ENCODE results near the gene MALT1. TPM values are rescaled to one million over a fixed set of nuclear protein-coding genes. Genes with fewer than 3 reads are reported as not detected.

MALT1 gene
- total RNA-seq, 2 experiments from 2014 or later: 57.8 to 67.5 TPM

GRCh38 chr18:58692422-58693185, 21.3 kb downstream of the MALT1 start:
- peaks cover 10% of the 10 kb centered on the region for H3K9me3 Mint-ChIP-seq
- ChIA-PET CTCF (interaction anchor here (0.9 to 2.5 kb wide), 10 partner anchors 9 to 163 kb away, joined by 3 to 16 read pairs (median 4); partner anchors contain the start of gene MALT1), POLR2A (interaction anchor here (0.6 to 4.0 kb wide), 6 partner anchors 10 to 148 kb away, joined by 3 to 34 read pairs (median 4); partner anchors contain the start of gene MALT1)
- no peaks in the 10 kb centered on the region for H3K27me3 Mint-ChIP-seq
- H3K4me1 Mint-ChIP-seq (ENCODE audit: low read depth): peaks cover 86% of the 10 kb centered on the region
- ATAC-seq (peak; percentile 6), DNase-seq (no peak)
- H3K4me3 Mint-ChIP-seq: no peak overlapping the region
- H3K36me3 Mint-ChIP-seq (ENCODE audit: low read depth): peaks cover 67% of the 10 kb centered on the region
- intact Hi-C loops (cut with micrococcal nuclease): no loop called here
- H3K27ac Mint-ChIP-seq: peak overlapping the region; percentile 82
- no peak for TF ChIP-seq CTCF (IDR thresholded peaks at IDR 0.05)

- ChIA-PET CTCF (no interaction called here), POLR2A (no interaction called here)
- no peak for TF ChIP-seq CTCF (IDR thresholded peaks at IDR 0.05)
- Mint-ChIP-seq H3K9me3 (peaks cover 10% of the 10 kb centered on the region), H3K27ac (peak overlapping the region; percentile 90), H3K4me3 (no peak overlapping the region), H3K36me3 (ENCODE audit: low read depth) (peaks cover 56% of the 10 kb centered on the region), H3K27me3 (no peaks in the 10 kb centered on the region), H3K4me1 (ENCODE audit: low read depth) (peaks cover 75% of the 10 kb centered on the region)
- intact Hi-C loops (cut with micrococcal nuclease): no loop called here
- DNase-seq: no peak
- no peak for ATAC-seq
Observed at GRCh38 chr18:58694221-58694620, 23.0 kb downstream of the MALT1 start.

GRCh38 chr18:58694720-58695468, 23.6 kb downstream of the MALT1 start:
- Mint-ChIP-seq H3K27ac (peak overlapping the region; percentile 90), H3K27me3 (no peaks in the 10 kb centered on the region), H3K4me1 (ENCODE audit: low read depth) (peaks cover 68% of the 10 kb centered on the region), H3K9me3 (peaks cover 5% of the 10 kb centered on the region), H3K4me3 (no peak overlapping the region), H3K36me3 (ENCODE audit: low read depth) (peaks cover 50% of the 10 kb centered on the region)
- ChIA-PET POLR2A (interaction anchor here (1.7 kb wide), 1 partner anchor 24 kb away, joined by 8 read pairs; the partner anchor contains the start of gene MALT1), CTCF (no interaction called here)
- DNase-seq (no peak), ATAC-seq (no peak)
- TF ChIP-seq CTCF (IDR thresholded peaks at IDR 0.05): no peak
- intact Hi-C loops (cut with micrococcal nuclease): no loop called here

- H3K4me3 Mint-ChIP-seq: peak overlapping the region; percentile 53
- H3K9me3 Mint-ChIP-seq: peaks cover 3% of the 10 kb centered on the region
- ChIA-PET CTCF (no interaction called here), POLR2A (interaction anchor here (0.8 to 1.7 kb wide), 2 partner anchors 15 to 25 kb away, joined by 4 to 8 read pairs; partner anchors contain the start of gene MALT1)
- DNase-seq (peak; percentile 56), ATAC-seq (peak; percentile 83)
- H3K27ac Mint-ChIP-seq: peak overlapping the region; percentile 90
- no peaks in the 10 kb centered on the region for H3K27me3 Mint-ChIP-seq
- H3K4me1 Mint-ChIP-seq (ENCODE audit: low read depth): peaks cover 62% of the 10 kb centered on the region
- TF ChIP-seq CTCF (IDR thresholded peaks at IDR 0.05): no peak
- H3K36me3 Mint-ChIP-seq (ENCODE audit: low read depth): peaks cover 41% of the 10 kb centered on the region
- intact Hi-C loops (cut with micrococcal nuclease): loop anchor here (2.0 kb wide), 1 partner anchor 149 kb away; no protein-coding TSS in a partner anchor
Observed at GRCh38 chr18:58695772-58696171, 24.5 kb downstream of the MALT1 start.

All from activated CD8-positive, alpha-beta T cell treated with anti-CD3 and anti-CD28 coated beads for 36 hours (primary cell).